ENCODE data around the gene PROP1.

DNA sequence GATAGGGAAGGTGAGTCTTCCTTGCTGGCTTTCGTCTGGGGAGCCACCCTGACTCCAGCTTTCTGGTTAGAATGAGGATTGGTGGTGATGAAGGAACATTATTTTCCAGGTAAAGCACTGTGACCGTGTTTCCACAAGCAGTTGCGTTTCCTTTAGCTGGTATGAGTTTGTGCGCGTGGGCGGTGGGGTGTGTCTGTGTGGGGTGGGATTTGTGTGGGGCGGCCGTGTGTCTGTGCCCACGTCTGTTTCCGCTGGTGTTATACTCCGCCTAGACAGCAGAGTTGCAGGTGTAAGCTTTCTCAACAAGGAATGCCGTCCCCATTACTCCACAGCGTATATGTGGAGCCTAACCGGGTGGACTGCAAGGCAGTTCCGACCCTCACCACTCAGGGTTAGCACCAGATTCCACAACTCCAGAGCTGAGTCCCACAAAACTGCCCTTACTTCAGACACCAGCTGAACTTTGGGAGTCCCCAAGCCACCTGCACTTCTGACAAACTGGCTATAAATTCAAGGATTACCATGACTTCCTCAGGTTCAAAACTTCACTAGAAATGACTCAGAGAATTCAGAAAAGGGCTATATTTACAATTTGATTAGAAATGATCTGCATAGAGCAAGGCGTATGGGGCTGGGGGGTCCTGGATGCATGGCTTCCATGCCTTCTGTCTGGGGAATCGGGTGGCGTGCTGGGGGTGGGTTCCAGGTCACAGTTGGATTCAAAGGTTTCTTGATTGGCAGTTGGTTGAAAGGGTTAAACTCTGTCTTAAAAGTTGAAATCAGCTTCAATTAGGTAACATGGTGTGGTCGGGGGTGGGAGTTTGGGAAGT, 29.8 kb downstream of the PROP1 start:
- no peak for TF ChIP-seq ZNF792 (tag by site-specific recombination; IDR thresholded peaks at IDR 0.05)
- TF ChIP-seq, protein P1, sequence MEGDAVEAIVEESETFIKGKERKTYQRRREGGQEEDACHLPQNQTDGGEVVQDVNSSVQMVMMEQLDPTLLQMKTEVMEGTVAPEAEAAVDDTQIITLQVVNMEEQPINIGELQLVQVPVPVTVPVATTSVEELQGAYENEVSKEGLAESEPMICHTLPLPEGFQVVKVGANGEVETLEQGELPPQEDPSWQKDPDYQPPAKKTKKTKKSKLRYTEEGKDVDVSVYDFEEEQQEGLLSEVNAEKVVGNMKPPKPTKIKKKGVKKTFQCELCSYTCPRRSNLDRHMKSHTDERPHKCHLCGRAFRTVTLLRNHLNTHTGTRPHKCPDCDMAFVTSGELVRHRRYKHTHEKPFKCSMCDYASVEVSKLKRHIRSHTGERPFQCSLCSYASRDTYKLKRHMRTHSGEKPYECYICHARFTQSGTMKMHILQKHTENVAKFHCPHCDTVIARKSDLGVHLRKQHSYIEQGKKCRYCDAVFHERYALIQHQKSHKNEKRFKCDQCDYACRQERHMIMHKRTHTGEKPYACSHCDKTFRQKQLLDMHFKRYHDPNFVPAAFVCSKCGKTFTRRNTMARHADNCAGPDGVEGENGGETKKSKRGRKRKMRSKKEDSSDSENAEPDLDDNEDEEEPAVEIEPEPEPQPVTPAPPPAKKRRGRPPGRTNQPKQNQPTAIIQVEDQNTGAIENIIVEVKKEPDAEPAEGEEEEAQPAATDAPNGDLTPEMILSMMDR (tag by site-specific recombination; IDR thresholded peaks at IDR 0.05) = no peak
- no peak for TF ChIP-seq ZNF560 (tag by site-specific recombination; IDR thresholded peaks at IDR 0.05; ENCODE audit: borderline replicate concordance)
- no peak for TF ChIP-seq ZNF670 (tag by site-specific recombination; IDR thresholded peaks at IDR 0.05; ENCODE audit: low read depth)
- TF ChIP-seq YY1 (tag by site-specific recombination; IDR thresholded peaks at IDR 0.05) = no peak
- TF ChIP-seq, protein P2, sequence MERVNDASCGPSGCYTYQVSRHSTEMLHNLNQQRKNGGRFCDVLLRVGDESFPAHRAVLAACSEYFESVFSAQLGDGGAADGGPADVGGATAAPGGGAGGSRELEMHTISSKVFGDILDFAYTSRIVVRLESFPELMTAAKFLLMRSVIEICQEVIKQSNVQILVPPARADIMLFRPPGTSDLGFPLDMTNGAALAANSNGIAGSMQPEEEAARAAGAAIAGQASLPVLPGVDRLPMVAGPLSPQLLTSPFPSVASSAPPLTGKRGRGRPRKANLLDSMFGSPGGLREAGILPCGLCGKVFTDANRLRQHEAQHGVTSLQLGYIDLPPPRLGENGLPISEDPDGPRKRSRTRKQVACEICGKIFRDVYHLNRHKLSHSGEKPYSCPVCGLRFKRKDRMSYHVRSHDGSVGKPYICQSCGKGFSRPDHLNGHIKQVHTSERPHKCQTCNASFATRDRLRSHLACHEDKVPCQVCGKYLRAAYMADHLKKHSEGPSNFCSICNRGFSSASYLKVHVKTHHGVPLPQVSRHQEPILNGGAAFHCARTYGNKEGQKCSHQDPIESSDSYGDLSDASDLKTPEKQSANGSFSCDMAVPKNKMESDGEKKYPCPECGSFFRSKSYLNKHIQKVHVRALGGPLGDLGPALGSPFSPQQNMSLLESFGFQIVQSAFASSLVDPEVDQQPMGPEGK (tag by site-specific recombination; IDR thresholded peaks at IDR 0.05) = no peak
- TF ChIP-seq YY2 (tag by site-specific recombination; IDR thresholded peaks at IDR 0.05) = no peak
- TF ChIP-seq ZNF274 (IDR thresholded peaks at IDR 0.05; ENCODE audit: low read length) = no peak
- no peak for TF ChIP-seq ZNF274 (tag by site-specific recombination; IDR thresholded peaks at IDR 0.05; ENCODE audit: borderline replicate concordance)
- no peak for TF ChIP-seq TCF7L2 (IDR thresholded peaks at IDR 0.05; ENCODE audit: borderline replicate concordance, low read depth, low read length)
